CD14-positive monocyte (primary cell): ENCODE data around the gene NOL12. TPM values are rescaled to one million over a fixed set of nuclear protein-coding genes. Genes with fewer than 3 reads are reported as not detected.

ENCODE experiments used
- DNase-seq, 3 donors: peaks; one replicate each; pipeline ENCODE4 v3.0.0-alpha.2; 2011 to 2022
- H2AFZ ChIP-seq: 2 replicates; pipeline ENCODE4 v1.6.0; 2012; ENCODE audit warnings: mild to moderate bottlenecking, low read depth, low read length, inconsistent platforms; ENCODE audit not compliant: insufficient read depth, poor library complexity, severe bottlenecking
- H3K27ac ChIP-seq, 2 donors: 1 replicate in 1 of 2; 2 replicates in 1 of 2; pipeline ENCODE4 v1.5.1; 2012 to 2013; ENCODE audit warnings: low read length in 2 of 2, control low read depth in 1 of 2, inconsistent platforms in 1 of 2, low read depth in 1 of 2, mild to moderate bottlenecking in 1 of 2
- H3K27me3 ChIP-seq, 2 donors: one replicate each; pipeline versions ENCODE4 v1.6.0 to v1.6.1; 2011 to 2013; ENCODE audit warnings: low read length in 2 of 2; ENCODE audit not compliant: control insufficient read depth in 2 of 2, insufficient read depth in 2 of 2
- H3K36me3 ChIP-seq, 2 donors: replicated peaks in 1 of 2; 1 replicate in 1 of 2; 2 replicates in 1 of 2; pipeline versions ENCODE4 v1.5.1 to v1.6.1; 2012 to 2013; ENCODE audit warnings: low read length in 2 of 2, control low read depth in 1 of 2, inconsistent platforms in 1 of 2, mild to moderate bottlenecking in 1 of 2; ENCODE audit not compliant: insufficient read depth in 2 of 2, control insufficient read depth in 1 of 2
- H3K4me1 ChIP-seq, 2 donors: 1 replicate in 1 of 2; 2 replicates in 1 of 2; pipeline versions ENCODE4 v1.5.1 to v1.6.1; 2012 to 2013; ENCODE audit warnings: low read length in 2 of 2, control low read depth in 1 of 2, inconsistent platforms in 1 of 2, mild to moderate bottlenecking in 1 of 2, moderate library complexity in 1 of 2; ENCODE audit not compliant: insufficient read depth in 2 of 2, control insufficient read depth in 1 of 2
- H3K4me2 ChIP-seq: replicated peaks from 2 replicates; pipeline ENCODE3; 2012; ENCODE audit warnings: low read length, moderate library complexity, mild to moderate bottlenecking; ENCODE audit not compliant: poor library complexity, severe bottlenecking; ENCODE audit errors: extremely low read depth
- H3K4me3 ChIP-seq, 3 experiments: fragments of 200-600 bp in 1 of 3; sonication (generic) in 1 of 3; replicated peaks in 1 of 3; 1 replicate in 2 of 3; 2 replicates in 1 of 3; pipeline ENCODE4 v1.5.1; 2011 to 2013; ENCODE audit warnings: low read length in 3 of 3, mild to moderate bottlenecking in 3 of 3, control low read depth in 2 of 3, low read depth in 2 of 3, inconsistent platforms in 1 of 3, moderate library complexity in 1 of 3
- H3K79me2 ChIP-seq: 2 replicates; pipeline ENCODE4 v1.6.0; 2012; ENCODE audit warnings: mild to moderate bottlenecking, control low read depth, inconsistent platforms, low read length, moderate library complexity; ENCODE audit not compliant: insufficient read depth
- H3K9ac ChIP-seq: 2 replicates; pipeline ENCODE4 v1.6.0; 2017; ENCODE audit warnings: low read length, mild to moderate bottlenecking; ENCODE audit not compliant: insufficient read depth, poor library complexity, severe bottlenecking
- H3K9me3 ChIP-seq, 2 donors: replicated peaks in 1 of 2; 1 replicate in 1 of 2; 2 replicates in 1 of 2; pipeline versions ENCODE4 v1.5.1 to v1.6.1; 2012 to 2013; ENCODE audit warnings: low read length in 2 of 2, control low read depth in 1 of 2; ENCODE audit not compliant: control insufficient read depth in 1 of 2, insufficient read depth in 1 of 2
- H4K20me1 ChIP-seq: 2 replicates; pipeline ENCODE4 v1.6.0; 2012; ENCODE audit warnings: mild to moderate bottlenecking, low read length, control low read depth, moderate library complexity; ENCODE audit not compliant: insufficient read depth
- H3K27ac Mint-ChIP-seq, 7 donors: one replicate each; pipeline ENCODE4 v1.8.0; 2020; ENCODE audit warnings: mild to moderate bottlenecking in 7 of 7, mixed read lengths in 7 of 7, moderate library complexity in 6 of 7, inconsistent platforms in 2 of 7
- H3K27me3 Mint-ChIP-seq, 3 donors: one replicate each; pipeline ENCODE4 v1.8.0; 2021 to 2022; ENCODE audit warnings: low read depth in 3 of 3, mild to moderate bottlenecking in 3 of 3, mixed read lengths in 3 of 3, moderate library complexity in 3 of 3, inconsistent platforms in 1 of 3
- H3K36me3 Mint-ChIP-seq, 2 donors: one replicate each; pipeline ENCODE4 v1.8.0; 2020; ENCODE audit warnings: mixed read lengths in 2 of 2, inconsistent platforms in 1 of 2, mild to moderate bottlenecking in 1 of 2
- H3K4me1 Mint-ChIP-seq: one replicate; pipeline ENCODE4 v1.8.0; 2020; ENCODE audit warnings: mild to moderate bottlenecking, mixed read lengths
- H3K4me3 Mint-ChIP-seq, 2 donors: one replicate each; pipeline ENCODE4 v1.8.0; 2020; ENCODE audit warnings: mild to moderate bottlenecking in 2 of 2, mixed read lengths in 2 of 2, moderate library complexity in 1 of 2
- H3K9me3 Mint-ChIP-seq, 7 donors: one replicate each; pipeline ENCODE4 v1.8.0; 2020 to 2022; ENCODE audit warnings: mixed read lengths in 7 of 7, mild to moderate bottlenecking in 6 of 7, moderate library complexity in 6 of 7, inconsistent platforms in 2 of 7
- CTCF ChIP-seq: fragments of 200-600 bp; IDR thresholded peaks from one replicate; pipeline ENCODE4 v1.8.0; 2022; ENCODE audit warnings: antibody characterized with exemption, mild to moderate bottlenecking
- WGBS: methylation state at CpG from one replicate; pipeline ENCODE4 v1.1.5; 2013; ENCODE audit warnings: missing lambda C conversion rate; ENCODE audit not compliant: insufficient coverage; 5-methylcytosine and 5-hydroxymethylcytosine counted together
- intact Hi-C, 2 donors: fragments of 100-400 bp; cut with micrococcal nuclease; formaldehyde crosslinking; loops; one replicate each; pipeline versions ENCODE4 v1.15.0 to v1.15.1; 2023
- polyA plus RNA-seq, 3 donors: library from polyadenylated mRNA; depleted of rRNA in 1 of 3; unstranded in 2 of 3; stranded (reverse) in 1 of 3; fragments of 300-500 nt in 2 of 3; fragments of >200 nt in 1 of 3; fragmentation: Illumina TruSeq in 2 of 3; gene quantifications; 1 replicate in 2 of 3; 2 replicates in 1 of 3; pipeline ENCODE4 v1.2.3, GENCODE V29; 2012 to 2021

The NOL12 gene
- polyA plus RNA-seq, 3 donors: 47.3 to 52.0 (median 49.2) TPM

- DNase-seq: no peak
- Mint-ChIP-seq H3K4me3 (no peak overlapping the region), H3K4me1 (peaks cover 26% of the 10 kb centered on the region), H3K9me3 (no peaks in the 10 kb centered on the region), H3K36me3 (peaks cover 13 to 33% of the 10 kb centered on the region in 2 donors), H3K27ac (peak overlapping the region in 6 of 7 donors; percentile 40 to 88 (median 61)), H3K27me3 (no peaks in the 10 kb centered on the region)
- Histone ChIP-seq H3K4me3 (no peak overlapping the region), H3K4me2 (no peak overlapping the region), H3K9ac (no peak overlapping the region), H3K27ac (peak overlapping the region in 1 of 2 donors; percentile 8), H3K4me1 (peaks cover 37 to 42% of the 10 kb centered on the region in 2 donors), H3K9me3 (no peaks in the 10 kb centered on the region), H3K36me3 (peaks cover 18 to 22% of the 10 kb centered on the region in 2 donors), H4K20me1 (peaks cover 46% of the 10 kb centered on the region), H3K27me3 (no peaks in the 10 kb centered on the region), H2AFZ (no peak overlapping the region), H3K79me2 (peaks cover 28% of the 10 kb centered on the region)
- no peak for TF ChIP-seq CTCF
- WGBS: 50% methylated on average over 2 of the region's 2 CpGs
- intact Hi-C loops: loop anchor here (1.0 to 10.0 kb wide), 3 partner anchors 38 to 124 kb away; partner anchors contain the start of gene GCAT (in 1 of the 2)
Measured at GRCh38 chr22:37681001-37681424, 5.1 kb upstream of the NOL12 start.

DNA sequence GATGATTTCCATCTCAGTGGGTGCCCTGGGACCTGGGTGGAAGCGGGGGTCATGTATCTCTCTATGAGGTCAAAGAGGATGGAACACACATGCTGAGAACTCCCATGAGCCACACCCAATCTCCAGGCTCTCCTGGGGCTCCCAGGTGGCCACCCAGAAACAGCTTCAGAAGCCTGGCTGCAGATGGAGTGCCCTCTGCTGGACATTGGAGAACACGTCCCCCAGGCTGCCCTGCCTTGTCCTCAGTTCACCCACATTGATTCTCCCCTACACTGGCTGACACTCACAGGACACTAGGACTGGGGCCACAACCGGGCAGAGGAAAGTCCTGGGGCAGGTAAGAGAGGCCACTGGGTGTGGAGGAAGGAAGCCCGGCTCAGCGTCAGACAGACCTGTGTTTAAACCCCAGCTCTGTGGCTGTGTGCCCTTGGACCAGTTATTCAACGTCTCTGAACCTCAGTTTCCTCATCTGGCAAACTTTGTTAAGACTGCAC, 4.5 kb upstream of the NOL12 start:
- Mint-ChIP-seq H3K36me3 (peaks cover 13 to 33% of the 10 kb centered on the region in 2 donors), H3K4me1 (peaks cover 27% of the 10 kb centered on the region), H3K27ac (peak overlapping the region; percentile 59 to 88 (median 68)), H3K27me3 (no peaks in the 10 kb centered on the region), H3K4me3 (peak overlapping the region; percentile 34 to 67), H3K9me3 (no peaks in the 10 kb centered on the region)
- WGBS: 30% methylated on average over 5 of the region's 6 CpGs
- H3K27ac ChIP-seq: peak overlapping the region in 1 of 2 donors; percentile 53
- H3K4me2 ChIP-seq: peak overlapping the region; percentile 15
- no peak overlapping the region for H3K4me3 ChIP-seq
- H3K4me1 ChIP-seq: peaks cover 34 to 39% of the 10 kb centered on the region in 2 donors
- H3K79me2 ChIP-seq: peaks cover 27% of the 10 kb centered on the region
- peak; percentile 62 to 76 (median 74) for DNase-seq
- no peak overlapping the region for H2AFZ ChIP-seq
- intact Hi-C loops: loop anchor here (1.0 to 10.0 kb wide), 3 partner anchors 38 to 123 kb away; partner anchors contain the start of gene GCAT (in 1 of the 2)
- peak; percentile 83 for TF ChIP-seq CTCF
- peaks cover 40% of the 10 kb centered on the region for H4K20me1 ChIP-seq
- H3K9me3 ChIP-seq: no peaks in the 10 kb centered on the region
- H3K27me3 ChIP-seq: no peaks in the 10 kb centered on the region
- no peak overlapping the region for H3K9ac ChIP-seq
- peaks cover 18 to 22% of the 10 kb centered on the region in 2 donors for H3K36me3 ChIP-seq
